A673 (cell line): ENCODE measurements around the gene KIF17. TPM values are rescaled to one million over a fixed set of nuclear protein-coding genes. Genes with fewer than 3 reads are reported as not detected.

Experiments
- BruUV-seq: library from RNA; stranded (reverse); fragments of 400-500 nt; replicated peaks from 2 replicates; lab custom pipeline; 2021; lab: Mats Ljungman, UMichigan
- CTCF ChIA-PET: fragments of 300-600 bp; sonication (Branson Sonifier 250); formaldehyde crosslinking; loops from one replicate; lab custom pipeline; 2022; ENCODE audit warnings: antibody characterized with exemption; lab: Charles Lee
- POLR2A ChIA-PET: fragments of 300-600 bp; sonication (Branson Sonifier 250); formaldehyde crosslinking; loops from one replicate; lab custom pipeline; 2022; ENCODE audit warnings: antibody characterized with exemption; ENCODE audit not compliant: low non-redundant PET; lab: Charles Lee
- DNase-seq: peaks from one replicate; pipeline ENCODE4 v3.0.0-alpha.2; 2015; ENCODE audit warnings: low spot score
- H3K27ac ChIP-seq: fragments of 200-600 bp; sonication (generic); 2 replicates; pipeline ENCODE4 v1.5.1; 2016; ENCODE audit warnings: mixed run types, low read depth, mild to moderate bottlenecking, mixed read lengths, antibody characterized with exemption, low read length; ENCODE audit not compliant: poor library complexity, severe bottlenecking
- H3K27me3 ChIP-seq: fragments of 200-600 bp; sonication (generic); replicated peaks from 2 replicates; pipeline ENCODE4 v1.6.1; 2017; ENCODE audit warnings: mixed run types, low read depth, mild to moderate bottlenecking, mixed read lengths, antibody characterized with exemption, low read length; ENCODE audit not compliant: insufficient read depth, poor library complexity
- H3K36me3 ChIP-seq: fragments of 200-600 bp; sonication (generic); 2 replicates; pipeline ENCODE4 v1.6.1; 2016; ENCODE audit warnings: mixed run types, mild to moderate bottlenecking, mixed read lengths, antibody characterized with exemption, low read length; ENCODE audit not compliant: insufficient read depth, poor library complexity, severe bottlenecking
- H3K4me1 ChIP-seq: fragments of 200-600 bp; sonication (generic); 2 replicates; pipeline ENCODE4 v1.6.1; 2017; ENCODE audit warnings: mixed run types, mild to moderate bottlenecking, mixed read lengths, antibody characterized with exemption, low read length; ENCODE audit not compliant: insufficient read depth, poor library complexity, severe bottlenecking
- H3K4me3 ChIP-seq: fragments of 200-600 bp; sonication (generic); 2 replicates; pipeline ENCODE4 v1.5.1; 2016; ENCODE audit warnings: low read depth, mixed run types, mild to moderate bottlenecking, mixed read lengths, low read length; ENCODE audit not compliant: poor library complexity, severe bottlenecking
- H3K9me3 ChIP-seq: fragments of 200-600 bp; sonication (generic); 2 replicates; pipeline ENCODE4 v1.6.1; 2016; ENCODE audit warnings: mixed run types, low read depth, mild to moderate bottlenecking, mixed read lengths, antibody characterized with exemption, low read length; ENCODE audit not compliant: poor library complexity, severe bottlenecking
- EZH2 ChIP-seq: fragments of 200-600 bp; sonication (generic); IDR thresholded peaks from 2 replicates; pipeline ENCODE4 v1.6.1; 2017; ENCODE audit warnings: borderline replicate concordance, low read depth, mild to moderate bottlenecking, mixed read lengths, antibody characterized with exemption, low read length; ENCODE audit not compliant: poor library complexity, severe bottlenecking
- intact Hi-C: fragments of 100-400 bp; cut with micrococcal nuclease; formaldehyde crosslinking; loops from one replicate; pipeline ENCODE4 v1.10.0; 2022; ENCODE audit not compliant: unreplicated experiment
- total RNA-seq: library from RNA; stranded (reverse); gene quantifications from 2 replicates; pipeline ENCODE4 v1.2.3, GENCODE V29; 2021
- TF ChIP-seq, protein P1 (sequence below): fragments of 300-800, 200-600 bp; sonication (generic); conservative IDR thresholded peaks from 2 replicates; pipeline ENCODE4 v1.5.1; 2017; ENCODE audit warnings: low read depth, mild to moderate bottlenecking, antibody characterized with exemption, low read length, moderate library complexity, mixed read lengths

KIF17 gene
- total RNA-seq, 1 experiment from 2014 or later: 0.71 TPM

- H3K4me3 ChIP-seq: no peak overlapping the region
- intact Hi-C loops: no loop called here
- no peaks in the 10 kb centered on the region for H3K9me3 ChIP-seq
- DNase-seq: no peak
- no TSS peak for BruUV-seq
- no peaks in the 10 kb centered on the region for H3K36me3 ChIP-seq
- ChIA-PET CTCF (interaction anchor here (0.8 kb wide), 1 partner anchor 491 kb away, joined by 3 read pairs; no protein-coding TSS in a partner anchor), POLR2A (no interaction called here)
- H3K4me1 ChIP-seq: no peaks in the 10 kb centered on the region
- H3K27ac ChIP-seq: no peak overlapping the region
- TF ChIP-seq, protein P1, sequence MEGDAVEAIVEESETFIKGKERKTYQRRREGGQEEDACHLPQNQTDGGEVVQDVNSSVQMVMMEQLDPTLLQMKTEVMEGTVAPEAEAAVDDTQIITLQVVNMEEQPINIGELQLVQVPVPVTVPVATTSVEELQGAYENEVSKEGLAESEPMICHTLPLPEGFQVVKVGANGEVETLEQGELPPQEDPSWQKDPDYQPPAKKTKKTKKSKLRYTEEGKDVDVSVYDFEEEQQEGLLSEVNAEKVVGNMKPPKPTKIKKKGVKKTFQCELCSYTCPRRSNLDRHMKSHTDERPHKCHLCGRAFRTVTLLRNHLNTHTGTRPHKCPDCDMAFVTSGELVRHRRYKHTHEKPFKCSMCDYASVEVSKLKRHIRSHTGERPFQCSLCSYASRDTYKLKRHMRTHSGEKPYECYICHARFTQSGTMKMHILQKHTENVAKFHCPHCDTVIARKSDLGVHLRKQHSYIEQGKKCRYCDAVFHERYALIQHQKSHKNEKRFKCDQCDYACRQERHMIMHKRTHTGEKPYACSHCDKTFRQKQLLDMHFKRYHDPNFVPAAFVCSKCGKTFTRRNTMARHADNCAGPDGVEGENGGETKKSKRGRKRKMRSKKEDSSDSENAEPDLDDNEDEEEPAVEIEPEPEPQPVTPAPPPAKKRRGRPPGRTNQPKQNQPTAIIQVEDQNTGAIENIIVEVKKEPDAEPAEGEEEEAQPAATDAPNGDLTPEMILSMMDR: no peak
- no peak for TF ChIP-seq EZH2
- H3K27me3 ChIP-seq: no peaks in the 10 kb centered on the region
Measured at GRCh38 chr1:20721117-20722061, 3.6 kb upstream of the KIF17 start.

DNA sequence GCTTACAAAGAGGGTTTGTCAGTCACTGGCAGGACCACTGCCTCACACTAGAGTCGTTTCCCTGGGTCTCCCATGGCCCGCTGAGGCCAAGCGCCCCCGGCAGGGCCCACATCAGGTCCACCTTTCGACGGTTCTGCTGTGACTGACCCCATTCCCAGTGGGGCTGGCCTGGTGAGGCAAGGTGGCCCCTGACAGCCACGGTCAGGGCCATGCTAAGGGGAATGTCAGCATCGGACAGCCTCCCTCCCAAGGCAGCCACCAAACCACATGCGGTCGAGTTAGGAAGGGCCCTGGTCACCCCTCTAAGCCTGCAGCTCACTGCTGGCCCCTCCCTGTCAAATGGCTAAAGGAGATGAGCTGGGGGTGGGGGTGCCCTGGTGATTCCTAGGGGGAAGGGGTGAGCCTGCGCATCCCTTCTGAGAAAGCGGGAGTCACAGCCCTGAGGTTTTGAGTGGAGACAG lies 2.9 kb upstream of the KIF17 start:
- Histone ChIP-seq H3K9me3 (no peaks in the 10 kb centered on the region), H3K4me1 (no peaks in the 10 kb centered on the region), H3K27me3 (no peaks in the 10 kb centered on the region), H3K27ac (no peak overlapping the region), H3K4me3 (no peak overlapping the region), H3K36me3 (no peaks in the 10 kb centered on the region)
- ChIA-PET CTCF (no interaction called here), POLR2A (no interaction called here)
- BruUV-seq: no TSS peak
- DNase-seq: no peak
- intact Hi-C loops: no loop called here
- TF ChIP-seq EZH2: no peak
- TF ChIP-seq, protein P1: no peak

GRCh38 chr1:20719871-20720620 lies 2.2 kb upstream of the KIF17 start:
- intact Hi-C loops: no loop called here
- BruUV-seq: no TSS peak
- POLR2A ChIA-PET: no interaction called here

More at GRCh38 chr1:20719871-20720620, 2.2 kb upstream of the KIF17 start:
- Histone ChIP-seq H3K4me3 (no peak overlapping the region), H3K27me3 (no peaks in the 10 kb centered on the region), H3K9me3 (no peaks in the 10 kb centered on the region), H3K36me3 (no peaks in the 10 kb centered on the region), H3K27ac (no peak overlapping the region), H3K4me1 (no peaks in the 10 kb centered on the region)
- DNase-seq: no peak
- CTCF ChIA-PET: no interaction called here
- TF ChIP-seq EZH2: no peak
- TF ChIP-seq, protein P1: no peak
